GM11168 (cell line): ENCODE results near the gene HTRA3.

ENCODE experiments used
- in situ Hi-C: fragments of 300-500 bp; cut with MboI; formaldehyde crosslinking; loops from one replicate; pipeline ENCODE4 v1.12.0; 2022; ENCODE audit warnings: low sequenced_read_pairs; ENCODE audit not compliant: unreplicated experiment

The HTRA3 gene

GRCh38 chr4:8269535-8270417 is at the start of gene HTRA3:
HTRA3 (plus strand) TSS chr4:8269754; CDS start chr4:8269969, 215 bp downstream.
- in situ Hi-C loops, result no loop called here

GRCh38 chr4:8220661-8221450 is 48.7 kb upstream of the HTRA3 start:
- in situ Hi-C loops, result no loop called here

GRCh38 chr4:8221476-8221875 is 48.1 kb upstream of the HTRA3 start:
- in situ Hi-C loops, result no loop called here

- in situ Hi-C loops, result no loop called here
Measured at GRCh38 chr4:8221985-8222384, 47.6 kb upstream of the HTRA3 start.

GRCh38 chr4:8222609-8223388 is 46.8 kb upstream of the HTRA3 start:
- in situ Hi-C loops, result no loop called here

GRCh38 chr4:8224267-8224974 is 45.1 kb upstream of the HTRA3 start:
- in situ Hi-C loops, result no loop called here

GRCh38 chr4:8224975-8225625 is 44.5 kb upstream of the HTRA3 start:
- in situ Hi-C loops, result no loop called here

- in situ Hi-C loops, result no loop called here
Measured at GRCh38 chr4:8225706-8226443, 43.7 kb upstream of the HTRA3 start.

- in situ Hi-C loops, result no loop called here
Measured at GRCh38 chr4:8227201-8227770, 42.3 kb upstream of the HTRA3 start.

GRCh38 chr4:8227771-8228318 is 41.7 kb upstream of the HTRA3 start:
- in situ Hi-C loops, result no loop called here

GRCh38 chr4:8228319-8229250 is 41.0 kb upstream of the HTRA3 start:
- in situ Hi-C loops, result no loop called here

GRCh38 chr4:8229331-8229975 is 40.1 kb upstream of the HTRA3 start:
- in situ Hi-C loops, result no loop called here

GRCh38 chr4:8230033-8230432 is 39.5 kb upstream of the HTRA3 start:
- in situ Hi-C loops, result no loop called here

GRCh38 chr4:8230891-8231290 is 38.7 kb upstream of the HTRA3 start:
- in situ Hi-C loops, result no loop called here

- in situ Hi-C loops, result no loop called here
Measured at GRCh38 chr4:8231551-8232049, 38.0 kb upstream of the HTRA3 start.

- in situ Hi-C loops, result no loop called here
Measured at GRCh38 chr4:8232748-8233147, 36.8 kb upstream of the HTRA3 start.
